Heart left ventricle (tissue), 16 donors: ENCODE data around the gene SOHLH1. TPM values are rescaled to one million over a fixed set of nuclear protein-coding genes. Genes with fewer than 3 reads are reported as not detected.

Experiments
- ATAC-seq, 4 donors: fragments of 200-7000 bp; cut with Tn5 transposase; one replicate each; pipeline ENCODE4 v1.9.1; 2020 to 2022; ENCODE audit warnings: moderate library complexity in 4 of 4, mild to moderate bottlenecking in 3 of 4, moderate number of reproducible peaks in 1 of 4
- DNase-seq, 5 donors: peaks; one replicate each; pipeline ENCODE4 v3.0.0-alpha.2; 2020
- H3K27ac ChIP-seq, 12 donors: fragments of 200-600 bp; sonication (generic) in 4 of 12; one replicate each; pipeline versions ENCODE4 v1.5.0 to v1.8.0; 2016 to 2022; ENCODE audit warnings: mild to moderate bottlenecking in 2 of 12
- H3K27me3 ChIP-seq, 9 donors: fragments of 200-600 bp; sonication (generic) in 2 of 9; one replicate each; pipeline versions ENCODE4 v1.5.1 to v1.8.0; 2016 to 2022; ENCODE audit warnings: mild to moderate bottlenecking in 3 of 9
- H3K36me3 ChIP-seq, 9 donors: fragments of 200-600 bp; sonication (generic) in 2 of 9; one replicate each; pipeline versions ENCODE4 v1.5.0 to v1.8.0; 2018 to 2022; ENCODE audit warnings: mild to moderate bottlenecking in 2 of 9
- H3K4me1 ChIP-seq, 12 donors: fragments of 200-600 bp; sonication (generic) in 4 of 12; one replicate each; pipeline versions ENCODE4 v1.5.0 to v1.8.0; 2016 to 2022; ENCODE audit warnings: mild to moderate bottlenecking in 3 of 12
- H3K4me3 ChIP-seq, 12 donors: fragments of 200-600 bp; sonication (generic) in 4 of 12; one replicate each; pipeline versions ENCODE4 v1.5.0 to v1.8.0; 2017 to 2022; ENCODE audit warnings: mild to moderate bottlenecking in 9 of 12, moderate library complexity in 4 of 12
- H3K9me3 ChIP-seq, 12 donors: fragments of 200-600 bp; sonication (generic) in 4 of 12; one replicate each; pipeline versions ENCODE4 v1.5.0 to v1.8.0; 2016 to 2022; ENCODE audit warnings: mild to moderate bottlenecking in 1 of 12
- CTCF ChIP-seq, 12 donors: fragments of 200-600 bp; sonication (generic) in 4 of 12; IDR thresholded peaks; one replicate each; pipeline versions ENCODE4 v1.5.0 to v1.8.0; 2018 to 2022; ENCODE audit warnings: antibody characterized with exemption in 12 of 12, mild to moderate bottlenecking in 5 of 12
- POLR2A ChIP-seq, 2 donors: fragments of 450-650 bp; IDR thresholded peaks; one replicate each; pipeline ENCODE4 v1.6.1; 2017; ENCODE audit warnings: antibody characterized with exemption in 2 of 2, mild to moderate bottlenecking in 2 of 2, moderate library complexity in 2 of 2
- WGBS, 4 donors: extraction: QIAGEN DNeasy Blood & Tissue Kit in 2 of 4; methylation state at CpG; one replicate each; pipeline versions ENCODE4 v1.1.5 to v1.1.7; 2013 to 2018; 5-methylcytosine and 5-hydroxymethylcytosine counted together
- intact Hi-C, 10 donors: fragments of 100-400 bp; cut with DNase I; formaldehyde crosslinking; loops; one replicate each; pipeline versions ENCODE4 v1.11.1 to v1.14.2; 2022
- polyA plus RNA-seq, 2 donors: library from polyadenylated mRNA; stranded (reverse); fragments of 200-250 nt; gene quantifications; one replicate each; pipeline ENCODE4 v1.2.3, GENCODE V29; 2013
- total RNA-seq, 9 donors: library from RNA; depleted of rRNA in 2 of 9; stranded (reverse); fragments of >200 nt in 2 of 9; fragmentation: NEBNext Ultra II Directional in 3 of 9; extraction: Animal tissue kit (Norgen Biotek cat#: 25700) in 3 of 9; gene quantifications; one replicate each; pipeline versions ENCODE4 v1.1.0 to v1.2.4, GENCODE V29; 2016 to 2023
- donor health status: ischemic (EF 13 %, LVEDD 7.1; RV severe dilation, severe dysfunction).
- donor health status: healthy with polysubstance abuse.
- donor health status: DM: no; HTN: yes; CAD: no.
- donor health status: DM: no; HTN: no; CAD: no.
- donor health status: ischemic (EF 25% LVEDD 6.9; RV normal size, moderate dysfunction).
- donor health status: ischemic (EF 25% LVEDD 5.7; RV mildly dilated, moderate dysfunction).
- donor health status: healthy.
- donor health status: DM: yes; HTN: yes; CAD: no.
- donor health status: ischemic (EF 35%, LVEDD 5.7; RV mildly dilated, moderate dysfunction).
- donor health status: nonischemic (EF 11% LVEDD 7.7; RV severe dilation, severe dysfunction).
- donor health status: DM: yes; HTN: yes; CAD: no.
- donor health status: PGD.
- donor health status: ischemic (EF 29% LVEDD 5.4; RV normal size, mild dysfunction).
- donor health status: nonischemic (EF 23%, LVEDD 6.1; RV moderate dilation, normal function).

Gene SOHLH1
- total and polyA plus RNA-seq, 11 donors: not detected

- no peak for TF ChIP-seq CTCF (IDR thresholded peaks at IDR 0.05)
- H3K4me1 ChIP-seq: no peaks in the 10 kb centered on the region
- DNase-seq (no peak), ATAC-seq (no peak)
- WGBS, 4 donors: 90 to 93% (median 92%) methylated on average over 19 of the region's 19 CpGs
- intact Hi-C loops: no loop called here
- H3K9me3 ChIP-seq: no peaks in the 10 kb centered on the region
- H3K36me3 ChIP-seq: no peaks in the 10 kb centered on the region
- no peak overlapping the region for H3K4me3 ChIP-seq
- peaks cover 0 to 9% (median 4%) of the 10 kb centered on the region in 9 donors for H3K27me3 ChIP-seq
- H3K27ac ChIP-seq: no peak overlapping the region
Observed at GRCh38 chr9:135690836-135691570, 8.3 kb downstream of the SOHLH1 start.

GRCh38 chr9:135689011-135689410 is 10.3 kb downstream of the SOHLH1 start:
- peaks cover 0 to 18% (median 4%) of the 10 kb centered on the region in 9 donors for H3K27me3 ChIP-seq
- TF ChIP-seq POLR2A (IDR thresholded peaks at IDR 0.05) (no peak), CTCF (IDR thresholded peaks at IDR 0.05) (no peak)
- no peaks in the 10 kb centered on the region for H3K4me1 ChIP-seq
- intact Hi-C loops: no loop called here
- 82 to 87% (median 82%) methylated on average over 7 to 10 of the region's 10 CpGs for WGBS, 4 donors
- no peak for DNase-seq
- no peak overlapping the region for H3K4me3 ChIP-seq
- no peaks in the 10 kb centered on the region for H3K36me3 ChIP-seq
- no peaks in the 10 kb centered on the region for H3K9me3 ChIP-seq
- ATAC-seq: no peak
- no peak overlapping the region for H3K27ac ChIP-seq

- 81 to 90% (median 89%) methylated on average over 5 to 15 of the region's 15 CpGs for WGBS, 4 donors
- no peak overlapping the region for H3K4me3 ChIP-seq
- no peaks in the 10 kb centered on the region for H3K36me3 ChIP-seq
- no peaks in the 10 kb centered on the region for H3K4me1 ChIP-seq
- H3K9me3 ChIP-seq: no peaks in the 10 kb centered on the region
- no peak for TF ChIP-seq CTCF (IDR thresholded peaks at IDR 0.05)
- no peak for TF ChIP-seq POLR2A (IDR thresholded peaks at IDR 0.05)
- no peak for ATAC-seq
- H3K27ac ChIP-seq: no peak overlapping the region
- intact Hi-C loops: no loop called here
- no peak for DNase-seq
- peaks cover 0 to 24% (median 4%) of the 10 kb centered on the region in 9 donors for H3K27me3 ChIP-seq
Observed at GRCh38 chr9:135687216-135687615, 12.1 kb downstream of the SOHLH1 start.

- Histone ChIP-seq H3K4me3 (no peak overlapping the region), H3K4me1 (no peaks in the 10 kb centered on the region), H3K27ac (no peak overlapping the region), H3K36me3 (no peaks in the 10 kb centered on the region), H3K27me3 (peaks cover 0 to 31% (median 3%) of the 10 kb centered on the region in 9 donors), H3K9me3 (no peaks in the 10 kb centered on the region)
- TF ChIP-seq CTCF (IDR thresholded peaks at IDR 0.05) (no peak), POLR2A (IDR thresholded peaks at IDR 0.05) (no peak)
- 65 to 77% (median 71%) methylated on average over 10 to 17 of the region's 17 CpGs for WGBS, 4 donors
- DNase-seq: no peak
- ATAC-seq: no peak
- intact Hi-C loops: no loop called here
Observed at GRCh38 chr9:135684691-135685090, 14.6 kb downstream of the SOHLH1 start.
